Vagina (tissue), 2 donors: ENCODE data around the gene VSIG8.

ENCODE experiments used
- CTCF ChIP-seq, 3 experiments: fragments of 450-650 bp in 2 of 3; fragments of 200-600 bp in 1 of 3; sonication (generic) in 1 of 3; IDR thresholded peaks; one replicate each; pipeline ENCODE4 v1.5.1; 2017 to 2019; ENCODE audit warnings: antibody characterized with exemption in 3 of 3, mild to moderate bottlenecking in 2 of 3, moderate library complexity in 2 of 3
- POLR2A ChIP-seq, 2 donors: fragments of 450-650 bp; IDR thresholded peaks; one replicate each; pipeline ENCODE4 v1.6.1; 2017; ENCODE audit warnings: antibody characterized with exemption in 2 of 2, mild to moderate bottlenecking in 2 of 2, moderate library complexity in 2 of 2

- TF ChIP-seq CTCF (IDR thresholded peaks at IDR 0.05) (no peak), POLR2A (IDR thresholded peaks at IDR 0.05) (no peak)
These were observed 26.5 kb downstream of the VSIG8 start for GRCh38 chr1:159835862-159836525.
